ENCODE results near the gene IGLL5. TPM values are rescaled to one million over a fixed set of nuclear protein-coding genes. Genes with fewer than 3 reads are reported as not detected.
"Not testable (repeated sequence)": the region's sequence is repeated elsewhere in the genome, so short reads cannot be mapped to it uniquely, and the experiment has no call there.

Gene IGLL5
- polyA plus RNA-seq, 5 donors, result 0.41 to 0.45 (median 0.42) TPM; not detected in 2

GRCh38 chr22:22900527-22901205, 13.1 kb downstream of the IGLL5 start:
- not testable (repeated sequence) for DNase-seq

- DNase-seq, result no peak
Measured at GRCh38 chr22:22901578-22902218, 14.1 kb downstream of the IGLL5 start.

GRCh38 chr22:22902247-22903001, 14.8 kb downstream of the IGLL5 start:
- no peak for DNase-seq

DNA sequence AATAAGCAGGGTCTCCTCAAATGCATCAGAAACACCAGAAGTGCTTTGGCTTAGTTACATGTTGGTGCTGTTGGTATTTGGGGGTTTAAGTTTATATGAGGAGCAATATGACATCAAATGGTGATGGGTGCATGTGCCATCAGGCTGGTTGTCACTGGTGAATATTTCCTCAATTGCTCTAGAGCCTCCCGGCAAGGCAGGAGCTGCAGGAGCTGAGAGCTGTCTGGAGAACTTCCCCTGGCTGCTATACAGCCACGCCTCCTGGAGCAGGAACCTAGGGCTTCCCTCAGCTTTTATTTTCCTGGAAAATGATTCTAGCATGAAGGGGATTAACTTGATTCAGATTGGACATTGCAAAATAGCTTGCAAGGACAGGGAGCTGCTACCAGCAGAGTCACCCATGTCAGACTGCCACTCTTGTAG, 15.8 kb downstream of the IGLL5 start:
- DNase-seq, result no peak

- DNase-seq, result not testable (repeated sequence)
Measured at GRCh38 chr22:22903781-22904192, 16.2 kb downstream of the IGLL5 start.

DNA sequence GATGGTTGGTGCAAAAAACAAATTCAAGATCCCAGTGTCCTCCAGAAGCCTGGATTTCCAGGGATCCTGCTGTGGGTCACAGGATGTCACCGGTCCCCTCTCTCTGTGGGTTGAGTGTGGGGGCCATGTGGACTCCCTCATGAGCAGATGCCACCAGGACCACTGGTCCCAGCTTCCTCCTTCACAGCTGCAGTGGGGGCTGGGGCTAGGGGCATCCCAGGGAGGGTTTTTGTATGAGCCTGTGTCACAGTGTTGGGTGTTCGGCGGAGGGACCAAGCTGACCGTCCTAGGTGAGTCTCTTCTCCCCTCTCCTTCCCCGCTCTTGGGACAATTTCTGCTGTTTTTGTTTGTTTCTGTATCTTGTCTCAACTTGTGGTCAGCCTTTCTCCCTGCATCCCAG, 17.1 kb downstream of the IGLL5 start:
- DNase-seq, result not testable (repeated sequence)

DNA sequence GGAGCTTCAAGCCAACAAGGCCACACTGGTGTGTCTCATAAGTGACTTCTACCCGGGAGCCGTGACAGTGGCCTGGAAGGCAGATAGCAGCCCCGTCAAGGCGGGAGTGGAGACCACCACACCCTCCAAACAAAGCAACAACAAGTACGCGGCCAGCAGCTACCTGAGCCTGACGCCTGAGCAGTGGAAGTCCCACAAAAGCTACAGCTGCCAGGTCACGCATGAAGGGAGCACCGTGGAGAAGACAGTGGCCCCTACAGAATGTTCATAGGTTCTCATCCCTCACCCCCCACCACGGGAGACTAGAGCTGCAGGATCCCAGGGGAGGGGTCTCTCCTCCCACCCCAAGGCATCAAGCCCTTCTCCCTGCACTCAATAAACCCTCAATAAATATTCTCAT, 18.8 kb downstream of the IGLL5 start:
- not testable (repeated sequence) for DNase-seq

GRCh38 chr22:22906907-22907550, 19.4 kb downstream of the IGLL5 start:
- no peak for DNase-seq

DNA sequence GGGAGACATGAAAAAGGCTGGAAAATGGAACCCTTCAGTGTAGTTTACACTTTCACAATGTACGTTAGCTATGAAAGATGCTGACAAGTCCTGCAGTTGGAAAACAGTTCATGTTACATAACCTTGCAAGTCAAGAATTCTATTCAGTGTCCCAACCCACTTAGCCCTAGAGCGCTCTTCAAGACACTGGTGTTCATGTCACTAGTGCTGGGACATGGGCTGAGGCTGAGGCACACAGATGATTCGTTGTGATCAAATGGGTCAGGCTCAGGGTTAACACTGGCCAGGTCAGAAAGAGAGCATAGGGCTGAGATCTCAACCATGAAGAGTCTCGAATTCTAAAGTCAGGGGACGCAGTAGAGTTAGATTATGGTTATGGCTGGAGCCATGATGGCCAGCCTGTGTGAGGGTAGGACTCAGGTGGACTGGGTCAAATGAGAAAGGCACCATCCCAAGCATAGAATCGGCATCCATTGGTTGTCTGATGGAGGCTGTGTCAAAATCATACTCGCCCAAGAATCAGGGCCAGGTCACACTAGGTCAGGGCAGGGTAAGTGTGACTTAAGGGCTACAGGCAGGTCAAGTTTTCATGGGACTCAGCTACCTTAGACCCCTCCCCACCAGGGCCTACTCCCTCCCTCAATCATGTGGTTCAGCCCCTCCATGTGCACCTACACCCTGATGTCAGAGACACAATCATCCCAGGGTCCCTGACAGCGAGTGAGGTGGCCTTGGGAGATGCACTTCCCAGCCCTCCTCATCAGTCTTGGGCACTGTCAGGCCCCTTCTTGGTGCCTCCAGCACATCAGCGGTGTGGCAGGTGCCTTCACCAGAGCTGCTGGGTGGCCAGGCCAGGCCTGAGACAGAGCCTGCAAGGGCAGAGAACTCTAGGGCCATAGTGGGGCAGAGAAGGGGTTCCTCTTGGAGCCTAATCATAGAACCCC, 20.2 kb downstream of the IGLL5 start:
- no peak for DNase-seq

GRCh38 chr22:22908495-22908861, 20.9 kb downstream of the IGLL5 start:
- no peak for DNase-seq

DNA sequence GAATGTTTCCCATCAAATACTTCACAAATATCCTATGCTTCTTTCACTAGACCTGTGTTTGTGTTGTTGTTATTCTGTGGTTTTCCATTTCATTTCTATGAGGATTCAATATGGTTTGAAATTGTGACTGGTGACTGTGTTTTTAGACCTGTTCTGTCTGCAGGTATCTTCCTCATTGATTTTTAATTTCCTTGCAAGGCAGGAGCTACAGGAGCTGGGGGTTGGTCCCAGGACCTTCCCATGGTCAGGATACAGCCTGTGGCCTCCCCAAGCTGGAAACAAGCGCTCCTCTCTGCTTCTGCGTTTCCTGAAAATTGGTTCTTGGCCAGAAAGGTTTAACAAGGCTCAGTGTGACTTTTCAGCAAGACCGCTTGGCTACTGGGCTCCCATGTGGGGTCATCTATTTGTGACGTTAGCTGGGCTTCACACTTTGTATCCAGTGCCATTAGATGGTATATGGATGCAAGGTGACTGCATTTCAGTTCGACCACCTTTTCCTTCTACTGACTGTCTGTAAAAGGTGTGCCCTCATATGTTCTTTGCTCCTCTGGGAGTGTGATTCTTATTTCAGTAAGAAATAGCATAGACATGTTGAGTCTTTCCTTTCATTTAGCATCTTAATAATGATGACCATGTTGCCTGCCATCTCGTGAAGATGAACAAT, 21.5 kb downstream of the IGLL5 start:
- no peak for DNase-seq

- no peak for DNase-seq
Measured at GRCh38 chr22:22909605-22910271, 22.1 kb downstream of the IGLL5 start.

- no peak for DNase-seq
Measured at GRCh38 chr22:22910272-22911240, 22.9 kb downstream of the IGLL5 start.

DNA sequence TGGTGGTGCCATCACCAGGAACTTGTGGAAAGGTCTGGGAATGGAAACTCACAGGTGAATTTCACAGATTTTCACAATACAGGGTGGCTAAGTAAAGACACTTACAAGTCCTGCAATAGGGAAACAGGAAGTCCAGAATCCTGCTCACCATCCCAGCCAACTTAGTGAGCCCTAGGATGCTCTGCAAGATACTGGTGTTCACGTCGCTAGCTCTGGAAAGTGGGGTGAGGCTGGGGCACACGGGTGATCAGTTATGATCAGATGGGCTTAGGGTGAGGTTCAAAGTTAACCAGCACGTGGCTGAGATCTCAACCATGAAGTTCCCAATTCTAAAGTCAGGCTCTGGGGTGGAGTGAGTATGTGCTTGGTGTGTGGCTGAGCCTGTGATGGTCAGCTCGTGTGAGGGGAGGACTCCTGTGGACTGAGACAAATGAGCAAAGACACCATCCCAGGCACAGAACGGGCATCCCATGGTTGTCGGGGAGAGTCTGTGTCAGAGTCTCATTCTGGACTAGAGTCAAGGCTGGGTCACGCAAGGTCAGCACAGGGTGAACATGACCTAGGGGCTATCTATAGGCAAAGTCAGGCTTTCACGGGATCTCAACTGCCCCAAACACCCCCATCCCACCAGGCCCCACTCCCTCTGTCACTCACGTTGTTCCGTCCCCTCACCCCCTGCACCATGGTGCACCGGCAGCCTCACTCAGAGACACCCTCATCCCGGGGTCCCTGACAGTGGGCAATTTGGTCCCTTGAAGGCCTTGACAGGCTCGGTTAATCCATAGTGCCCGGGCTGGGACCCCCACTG, 23.9 kb downstream of the IGLL5 start:
- no peak for DNase-seq

GRCh38 chr22:22912135-22912987, 24.7 kb downstream of the IGLL5 start:
- no peak for DNase-seq

DNA sequence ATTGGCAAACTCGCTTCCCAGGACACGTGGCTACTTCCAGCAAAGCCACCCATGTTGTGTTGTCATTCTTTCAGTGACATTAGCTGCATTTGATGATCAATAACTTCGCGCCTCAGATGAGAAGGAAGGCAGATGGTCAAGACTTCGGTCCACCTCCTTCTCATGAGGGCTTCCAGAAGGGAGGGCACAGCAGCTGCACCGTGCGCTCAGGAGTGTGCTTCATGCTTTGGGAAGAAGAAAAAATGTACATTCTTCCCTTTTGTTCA, 25.3 kb downstream of the IGLL5 start:
- no peak for DNase-seq

GRCh38 chr22:22913989-22914388, 26.4 kb downstream of the IGLL5 start:
- DNase-seq, result no peak

Data from right lung (tissue), 5 donors.